T-helper 2 cell (primary cell): Measurements from ENCODE around the gene CAMK2A.

Experiments
- DNase-seq, 5 experiments: peaks; one replicate each; pipeline versions ENCODE4 v3.0.0 to v3.0.0-alpha.2; 2012 to 2022

CAMK2A gene

GRCh38 chr5:150299571-150300327, 10.2 kb upstream of the CAMK2A start:
- no peak for DNase-seq

DNA sequence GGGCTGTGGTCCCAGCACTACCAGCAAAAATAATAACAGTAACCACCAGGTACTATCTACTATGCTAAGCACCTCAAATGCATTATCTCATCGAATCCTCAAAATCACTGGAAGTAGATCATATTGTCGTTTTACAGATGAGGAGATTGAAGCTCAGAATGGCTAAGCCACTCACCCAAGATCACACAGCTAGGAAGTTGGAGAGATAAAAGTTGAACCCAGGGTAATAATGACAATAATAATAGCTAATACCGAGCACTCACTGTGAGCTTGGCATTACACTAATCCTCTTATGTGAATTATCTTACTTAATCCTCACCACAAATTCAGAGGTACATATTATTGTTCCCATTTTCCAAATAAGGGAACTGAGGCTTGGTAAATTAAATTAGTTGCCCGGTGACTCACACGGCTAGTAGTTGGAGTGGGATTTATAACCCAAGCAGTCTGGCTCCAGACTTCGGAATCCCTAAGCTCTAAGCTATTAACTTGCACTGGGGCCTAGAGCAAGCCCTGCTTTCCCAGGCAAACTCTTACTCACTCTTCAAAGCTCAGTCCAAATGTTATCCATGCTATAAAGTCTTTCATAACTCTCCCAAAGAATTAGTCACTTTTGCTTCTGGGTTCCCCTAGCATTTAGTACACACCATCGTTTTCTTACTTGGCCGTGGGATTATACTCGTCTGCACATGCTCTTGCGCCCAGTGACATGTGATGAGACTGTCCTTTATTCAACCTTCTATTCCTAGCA, 9.3 kb upstream of the CAMK2A start:
- DNase-seq, result no peak

- DNase-seq, result no peak
Observed at GRCh38 chr5:150297934-150298595, 8.5 kb upstream of the CAMK2A start.

DNA sequence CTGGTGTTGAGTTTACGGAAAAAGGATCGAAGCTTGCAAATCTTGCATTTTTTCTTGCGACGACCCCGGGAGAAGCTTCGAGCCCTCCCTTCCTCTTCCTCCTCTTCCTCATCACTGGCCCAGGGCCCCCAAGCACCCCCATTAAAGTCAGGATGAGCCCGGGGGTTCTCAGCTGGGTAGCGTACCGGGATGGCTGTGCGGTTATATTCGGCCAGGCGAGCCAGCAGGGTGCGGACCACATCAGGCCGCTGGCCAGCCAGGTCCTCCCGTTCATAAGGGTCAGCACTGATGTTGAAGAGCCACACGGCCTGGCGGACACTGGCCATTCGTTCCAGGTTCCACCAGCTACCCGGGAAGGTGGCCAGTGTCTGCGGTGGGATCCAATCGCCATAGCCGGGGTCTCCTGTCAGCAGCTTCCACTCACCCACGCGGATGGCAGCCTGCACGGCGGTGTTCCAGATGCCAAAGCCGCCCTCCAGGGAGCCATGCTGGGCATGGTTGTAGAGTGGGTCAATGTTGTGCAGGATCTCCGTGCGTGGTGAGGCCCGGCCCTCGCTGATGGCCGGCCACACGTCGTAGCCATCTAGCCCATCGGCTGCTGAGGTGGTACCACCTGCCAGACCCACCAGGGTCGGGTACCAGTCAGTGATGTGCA, 7.8 kb upstream of the CAMK2A start:
- DNase-seq, result no peak

GRCh38 chr5:150296496-150296895, 6.9 kb upstream of the CAMK2A start:
- no peak for DNase-seq

GRCh38 chr5:150295741-150296486, 6.3 kb upstream of the CAMK2A start:
- DNase-seq, result no peak

DNA sequence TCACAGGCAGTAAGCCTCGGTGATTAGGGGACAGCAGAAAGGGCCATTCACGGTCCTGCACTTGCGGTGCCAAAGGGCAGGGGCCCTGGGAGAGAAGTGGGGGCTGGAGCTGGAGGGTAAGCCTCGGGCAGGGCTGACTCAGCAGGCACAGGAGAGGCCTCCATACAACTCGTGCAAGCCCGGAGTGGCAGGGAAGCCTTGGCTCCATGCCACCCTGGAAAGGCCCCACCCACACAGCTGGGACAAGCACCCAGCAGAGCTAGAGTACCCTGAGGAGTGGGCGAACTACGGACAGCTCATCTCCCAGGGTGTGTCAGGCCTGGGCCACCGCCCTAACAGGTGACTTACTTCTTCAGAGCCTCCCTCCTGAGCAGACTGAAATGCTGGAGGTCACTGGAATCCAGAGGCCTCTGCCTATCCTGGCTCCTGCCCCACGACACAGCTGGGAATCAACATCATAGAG, 5.6 kb upstream of the CAMK2A start:
- no peak for DNase-seq

- DNase-seq, result no peak
Observed at GRCh38 chr5:150294551-150295071, 5.0 kb upstream of the CAMK2A start.

DNA sequence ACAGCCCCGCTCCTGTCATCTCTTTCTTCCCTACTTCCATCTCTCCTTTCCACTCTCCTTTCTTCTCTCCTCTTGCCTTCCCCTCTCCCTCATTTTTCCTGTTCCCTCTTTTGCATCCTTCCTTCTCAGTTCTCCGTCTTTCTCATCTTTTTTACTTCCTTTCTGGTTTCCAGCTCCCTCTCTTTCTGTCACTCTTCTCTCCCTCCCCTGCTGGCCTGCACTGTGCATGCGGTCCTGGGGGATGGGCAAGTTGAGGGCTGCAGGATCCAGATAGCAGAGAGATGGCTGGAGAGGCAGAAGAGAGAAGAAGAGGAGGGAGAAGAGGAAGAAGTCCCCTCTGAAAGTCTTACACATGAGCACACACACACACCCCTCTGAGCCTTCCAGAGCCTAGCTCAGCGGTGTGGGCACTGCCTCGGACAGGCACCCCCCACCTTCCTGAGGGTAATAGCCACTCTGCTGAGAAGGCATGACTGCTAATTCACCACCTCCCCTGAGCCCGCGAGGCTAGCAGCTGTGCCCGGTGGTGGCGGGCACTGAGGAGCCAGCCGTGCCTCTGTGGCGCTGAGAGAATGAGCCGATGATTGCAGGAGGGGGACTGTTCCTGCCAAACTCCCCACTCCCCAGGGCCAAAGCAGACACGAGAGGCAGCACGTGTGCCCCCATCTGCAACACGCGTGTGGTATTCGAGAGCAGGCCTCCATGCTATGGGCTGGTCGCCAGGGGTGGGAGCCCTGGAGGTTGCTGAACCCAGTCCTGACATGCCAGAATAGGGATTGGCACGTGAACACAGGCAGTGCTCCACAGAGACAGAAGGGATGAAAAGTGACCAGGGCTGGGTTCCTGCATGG, 3.7 kb upstream of the CAMK2A start:
- DNase-seq, result no peak

- DNase-seq, result no peak
Observed at GRCh38 chr5:150291388-150292385, 2.1 kb upstream of the CAMK2A start.

- DNase-seq, result no peak
Observed at GRCh38 chr5:150288791-150289190, 782 bp downstream of the CAMK2A start.

- DNase-seq, result no peak
Observed at GRCh38 chr5:150288361-150288760, 1.2 kb downstream of the CAMK2A start.

GRCh38 chr5:150286820-150287219, 2.8 kb downstream of the CAMK2A start:
- DNase-seq, result peak in 1 of 5 experiments; percentile 13

GRCh38 chr5:150285114-150285513, 4.5 kb downstream of the CAMK2A start:
- DNase-seq, result no peak

- no peak for DNase-seq
Observed at GRCh38 chr5:150284311-150284710, 5.3 kb downstream of the CAMK2A start.

DNA sequence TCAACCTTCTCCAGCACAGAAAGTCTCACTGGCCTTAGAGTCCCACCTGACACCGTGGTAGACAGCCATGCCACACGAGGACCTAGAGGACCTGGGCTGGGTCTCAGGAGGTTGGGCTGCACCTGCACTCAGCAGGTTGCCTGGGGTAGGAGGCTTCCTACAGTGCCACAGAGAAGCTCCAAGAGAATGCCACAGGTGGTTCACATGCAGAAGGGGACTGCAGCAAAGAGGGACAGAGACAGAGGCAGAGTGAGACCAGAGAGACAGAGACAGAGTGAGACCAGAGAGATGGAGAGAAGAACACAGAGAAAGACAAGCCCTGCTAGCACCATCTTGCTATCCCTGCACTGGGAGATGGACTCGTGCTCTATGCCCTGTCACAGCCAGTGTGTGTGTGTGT, 5.7 kb downstream of the CAMK2A start:
- DNase-seq, result no peak

DNA sequence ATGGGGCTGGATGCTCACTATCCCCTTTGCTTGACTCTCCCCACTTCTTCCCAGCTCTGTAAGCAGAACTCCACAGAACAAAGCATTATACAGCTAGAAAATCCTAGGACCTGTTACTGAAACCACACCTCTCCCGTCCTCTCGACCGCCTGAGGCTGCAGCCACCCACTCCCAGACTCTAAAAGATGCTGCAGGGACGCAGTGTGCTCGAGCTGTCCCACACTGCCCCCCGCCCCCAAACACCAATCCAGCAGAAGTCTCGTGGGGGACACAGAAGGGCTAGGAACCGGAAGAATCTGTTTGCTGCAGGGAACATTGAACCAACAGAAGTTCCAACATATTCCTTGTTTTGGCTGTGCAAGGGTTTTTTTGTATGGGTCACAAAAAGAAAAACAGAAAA, 7.6 kb downstream of the CAMK2A start:
- no peak for DNase-seq

DNA sequence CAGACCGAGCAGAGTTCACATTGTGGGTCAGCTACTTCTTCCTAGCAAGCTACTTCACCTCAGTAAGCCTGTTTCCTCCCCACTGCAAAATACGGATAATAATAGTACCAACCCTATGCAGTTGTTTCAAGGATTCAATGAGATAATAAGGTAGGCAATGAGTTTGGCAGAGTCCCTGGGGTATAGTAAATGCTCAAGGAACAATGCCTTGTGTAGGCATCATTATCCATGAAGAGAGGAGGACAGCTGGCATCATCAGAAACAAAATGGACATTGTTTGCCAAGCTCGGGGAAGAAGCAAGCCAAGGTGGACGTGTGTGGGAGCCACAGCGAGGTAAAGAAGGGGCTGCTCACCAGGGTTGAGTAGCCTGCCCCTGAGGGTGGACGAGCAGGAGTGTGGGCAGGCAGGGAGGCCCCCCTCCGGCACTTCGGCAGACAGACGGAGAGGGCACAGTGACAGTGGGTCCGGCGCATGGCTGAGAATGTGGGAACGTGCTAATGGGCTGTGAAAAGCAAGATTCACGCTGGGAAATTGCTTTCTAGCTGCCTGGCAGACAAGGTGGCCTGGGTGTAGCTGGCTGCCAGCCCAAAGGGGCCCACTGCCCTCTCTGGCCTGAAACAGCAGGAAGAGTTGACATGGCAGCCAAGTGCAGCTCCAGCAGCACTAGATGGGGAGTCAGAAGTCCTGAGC, 10.1 kb downstream of the CAMK2A start:
- no peak for DNase-seq

DNA sequence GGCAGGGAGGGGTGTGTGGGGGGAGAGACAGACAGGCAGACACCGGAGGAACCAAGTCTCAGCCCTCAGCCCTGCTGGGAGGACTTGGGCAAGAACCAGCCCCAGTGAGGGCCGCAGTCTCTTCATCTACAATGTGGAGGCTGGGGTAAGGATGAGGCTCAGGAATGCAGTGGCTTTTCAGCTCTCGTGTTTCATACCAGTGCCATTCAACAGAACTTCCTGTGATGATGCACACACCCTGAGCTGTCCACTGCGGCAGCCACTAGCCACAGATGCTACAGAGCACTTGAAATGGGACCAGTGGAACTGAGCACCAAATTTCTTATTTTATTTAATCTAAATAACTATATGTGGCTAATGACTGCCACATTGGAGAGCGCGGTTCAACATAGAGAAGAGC, 10.7 kb downstream of the CAMK2A start:
- no peak for DNase-seq
